Nephron progenitor cell (in vitro differentiated cells): Measurements from ENCODE around the gene FAM221B.
A peak's percentile ranks its signal among the peaks of the same experiment; 100 is the strongest.

Source experiments
- DNase-seq: peaks from one replicate; pipeline ENCODE4 v3.0.0; 2021
- H3K27ac Mint-ChIP-seq: 2 replicates; pipeline ENCODE4 v1.8.0; 2021; ENCODE audit warnings: mild to moderate bottlenecking, moderate library complexity, mixed read lengths
- H3K27me3 Mint-ChIP-seq: 2 replicates; pipeline ENCODE4 v1.8.0; 2021; ENCODE audit warnings: mild to moderate bottlenecking, low read depth, mixed read lengths; ENCODE audit not compliant: poor library complexity
- H3K36me3 Mint-ChIP-seq: 2 replicates; pipeline ENCODE4 v1.8.0; 2021; ENCODE audit warnings: low read depth, mixed read lengths
- H3K4me1 Mint-ChIP-seq: 2 replicates; pipeline ENCODE4 v1.8.0; 2021; ENCODE audit warnings: mixed read lengths
- H3K4me3 Mint-ChIP-seq: 2 replicates; pipeline ENCODE4 v1.8.0; 2021; ENCODE audit warnings: mild to moderate bottlenecking, moderate library complexity, mixed read lengths
- H3K9me3 Mint-ChIP-seq: 2 replicates; pipeline ENCODE4 v1.8.0; 2021; ENCODE audit warnings: mild to moderate bottlenecking, moderate library complexity, mixed read lengths
- TF ChIP-seq, protein P1 (sequence below): fragments of 200-600 bp; sonication (generic); IDR thresholded peaks from 2 replicates; pipeline ENCODE4 v1.5.0; 2021; ENCODE audit warnings: antibody characterized with exemption

Gene FAM221B

DNA sequence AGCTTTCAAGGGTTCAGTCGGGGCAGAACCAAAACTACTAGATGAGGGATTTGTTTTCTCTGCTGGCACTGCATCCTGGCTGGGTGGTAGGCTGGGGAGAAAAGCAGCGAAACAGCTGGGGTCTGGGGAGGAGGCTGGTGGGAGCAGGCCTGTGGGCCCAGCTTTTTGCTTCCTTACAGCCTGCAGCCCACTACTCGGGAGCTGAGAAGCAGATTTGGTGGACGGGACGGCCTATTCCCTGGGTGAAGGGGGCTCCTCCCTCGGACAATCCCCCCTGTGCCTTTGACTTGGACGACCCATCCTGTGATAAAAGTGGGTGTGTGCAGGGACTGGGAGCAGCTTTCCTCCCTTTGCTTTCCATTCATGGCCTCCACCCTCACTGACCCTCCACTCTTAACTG lies 28.0 kb downstream of the FAM221B start:
- DNase-seq = no peak
- H3K27me3 Mint-ChIP-seq = no peaks in the 10 kb centered on the region
- TF ChIP-seq, protein P1, sequence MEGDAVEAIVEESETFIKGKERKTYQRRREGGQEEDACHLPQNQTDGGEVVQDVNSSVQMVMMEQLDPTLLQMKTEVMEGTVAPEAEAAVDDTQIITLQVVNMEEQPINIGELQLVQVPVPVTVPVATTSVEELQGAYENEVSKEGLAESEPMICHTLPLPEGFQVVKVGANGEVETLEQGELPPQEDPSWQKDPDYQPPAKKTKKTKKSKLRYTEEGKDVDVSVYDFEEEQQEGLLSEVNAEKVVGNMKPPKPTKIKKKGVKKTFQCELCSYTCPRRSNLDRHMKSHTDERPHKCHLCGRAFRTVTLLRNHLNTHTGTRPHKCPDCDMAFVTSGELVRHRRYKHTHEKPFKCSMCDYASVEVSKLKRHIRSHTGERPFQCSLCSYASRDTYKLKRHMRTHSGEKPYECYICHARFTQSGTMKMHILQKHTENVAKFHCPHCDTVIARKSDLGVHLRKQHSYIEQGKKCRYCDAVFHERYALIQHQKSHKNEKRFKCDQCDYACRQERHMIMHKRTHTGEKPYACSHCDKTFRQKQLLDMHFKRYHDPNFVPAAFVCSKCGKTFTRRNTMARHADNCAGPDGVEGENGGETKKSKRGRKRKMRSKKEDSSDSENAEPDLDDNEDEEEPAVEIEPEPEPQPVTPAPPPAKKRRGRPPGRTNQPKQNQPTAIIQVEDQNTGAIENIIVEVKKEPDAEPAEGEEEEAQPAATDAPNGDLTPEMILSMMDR = no peak
- H3K36me3 Mint-ChIP-seq = peaks cover 39% of the 10 kb centered on the region
- H3K9me3 Mint-ChIP-seq = no peaks in the 10 kb centered on the region
- H3K4me3 Mint-ChIP-seq = no peak overlapping the region
- no peak overlapping the region for H3K27ac Mint-ChIP-seq
- H3K4me1 Mint-ChIP-seq = peaks cover 33% of the 10 kb centered on the region

DNA sequence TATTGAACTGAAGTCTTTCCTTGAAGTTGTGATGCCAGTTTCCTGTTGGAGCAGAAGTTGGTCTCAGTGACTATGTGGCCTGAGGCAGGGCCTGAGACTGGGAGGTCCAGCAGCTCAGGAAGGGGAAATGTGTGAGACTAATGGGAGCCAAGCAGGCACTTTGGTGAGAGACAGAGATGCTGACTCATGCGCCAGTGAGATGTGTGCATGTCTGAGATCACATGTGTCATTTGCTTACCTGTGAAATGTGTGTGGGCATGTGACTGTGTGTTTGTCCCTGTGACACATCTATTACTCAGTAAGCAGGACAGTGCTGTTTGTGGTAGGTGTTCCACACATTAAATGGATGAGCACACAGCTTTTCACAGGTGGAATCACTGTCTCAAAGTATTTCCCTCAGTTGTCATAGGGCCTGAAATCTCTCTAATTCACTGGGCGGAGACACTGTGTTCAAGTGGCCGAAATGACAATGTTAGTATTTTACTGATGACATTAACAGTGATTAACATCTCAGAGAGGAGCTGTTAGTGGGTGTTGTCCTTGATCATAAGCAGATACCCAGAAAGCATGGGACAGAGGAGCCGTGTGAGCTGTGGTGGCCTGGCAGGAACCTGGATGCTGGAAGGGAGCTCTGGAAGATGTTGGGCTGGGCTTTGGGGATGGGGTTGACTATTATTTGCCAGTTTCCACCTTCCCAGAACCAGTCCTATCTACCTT lies 29.7 kb downstream of the FAM221B start:
- Mint-ChIP-seq H3K36me3 (peaks cover 32% of the 10 kb centered on the region), H3K4me1 (peaks cover 48% of the 10 kb centered on the region), H3K27ac (no peak overlapping the region), H3K4me3 (no peak overlapping the region), H3K27me3 (no peaks in the 10 kb centered on the region), H3K9me3 (no peaks in the 10 kb centered on the region)
- no peak for DNase-seq
- TF ChIP-seq, protein P1 = no peak

DNA sequence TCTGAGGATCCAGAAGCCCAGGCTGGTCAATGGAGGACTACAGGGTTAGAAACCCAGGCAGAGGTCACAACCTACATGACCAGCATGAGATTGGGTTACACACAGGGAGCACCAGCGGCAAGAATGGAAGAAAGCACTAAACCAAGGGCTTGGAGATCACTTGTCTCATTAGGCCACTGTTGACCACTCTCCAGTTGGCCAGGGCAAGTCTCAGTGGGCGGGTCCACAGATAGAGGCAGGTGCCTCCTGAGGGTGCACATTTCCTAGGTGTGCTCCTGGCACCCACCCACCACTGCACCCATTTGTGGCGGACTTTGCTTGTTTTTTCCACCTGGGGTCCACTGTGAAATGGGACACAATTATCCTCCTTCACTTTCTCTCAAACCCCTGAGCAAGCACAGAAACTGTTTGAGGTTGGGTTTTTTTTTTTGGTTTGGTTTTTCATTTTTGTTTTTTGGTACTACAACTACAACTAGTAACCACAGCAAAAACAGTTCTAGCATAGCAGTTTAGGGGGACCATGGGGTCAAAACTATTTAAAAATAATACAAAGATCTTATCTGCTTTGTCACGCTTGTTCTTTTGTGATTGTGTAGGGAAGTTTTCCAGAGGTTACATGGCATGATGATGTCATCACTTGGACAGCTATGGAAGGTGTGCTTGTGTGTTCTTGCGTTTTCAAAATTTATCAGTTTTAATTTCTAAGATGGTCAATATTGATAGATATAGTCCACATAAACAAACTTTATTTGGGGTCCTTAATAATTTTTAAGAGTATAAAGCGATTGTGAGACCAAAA lies 31.0 kb downstream of the FAM221B start:
- peaks cover 61% of the 10 kb centered on the region for H3K4me1 Mint-ChIP-seq
- peaks cover 23% of the 10 kb centered on the region for H3K36me3 Mint-ChIP-seq
- H3K4me3 Mint-ChIP-seq = no peak overlapping the region
- TF ChIP-seq, protein P1 = no peak
- no peaks in the 10 kb centered on the region for H3K9me3 Mint-ChIP-seq
- H3K27ac Mint-ChIP-seq = no peak overlapping the region
- no peak for DNase-seq
- no peaks in the 10 kb centered on the region for H3K27me3 Mint-ChIP-seq

DNA sequence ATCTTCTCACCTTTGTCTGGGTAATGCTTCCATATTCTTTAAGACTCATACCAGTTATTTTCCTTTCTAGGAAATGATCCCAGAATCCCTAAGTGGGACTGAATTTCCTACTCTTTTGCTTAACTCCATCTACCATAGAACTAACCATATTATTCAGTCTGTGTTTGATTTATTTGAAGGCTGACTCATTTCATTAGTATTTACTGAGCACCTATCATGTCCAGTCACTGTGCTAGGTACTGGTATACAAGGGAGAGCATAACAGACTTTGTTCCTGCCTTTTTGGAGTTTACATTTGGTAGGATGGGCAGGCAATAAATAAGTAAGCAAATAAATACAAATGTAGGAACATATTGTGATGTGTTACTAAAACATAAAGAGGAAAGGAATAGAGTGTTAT lies 32.8 kb downstream of the FAM221B start:
- H3K4me3 Mint-ChIP-seq = no peak overlapping the region

DNA sequence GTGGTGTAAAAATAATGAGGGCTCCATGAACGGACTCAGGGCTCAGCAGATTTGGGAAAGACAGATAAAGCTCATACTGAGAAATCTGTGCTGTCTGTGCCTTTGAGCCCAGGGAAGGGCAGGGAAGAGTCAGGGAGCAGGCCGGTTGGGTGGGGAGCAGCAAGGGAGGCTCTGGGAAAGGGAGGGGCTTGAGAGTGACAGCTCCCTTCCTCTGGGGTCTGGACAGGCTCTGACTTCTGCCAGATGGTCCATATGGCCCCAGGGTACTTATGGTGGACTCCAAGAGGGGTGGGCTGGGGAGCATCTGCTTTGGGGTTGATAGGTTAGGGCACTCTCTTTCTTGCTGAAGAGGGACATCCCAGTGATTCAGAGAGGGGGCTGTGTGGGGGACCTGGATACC lies 35.1 kb downstream of the FAM221B start:
- Mint-ChIP-seq H3K27ac (no peak overlapping the region), H3K27me3 (peaks cover 4% of the 10 kb centered on the region), H3K36me3 (no peaks in the 10 kb centered on the region), H3K4me1 (peaks cover 63% of the 10 kb centered on the region), H3K4me3 (peak overlapping the region; percentile 54), H3K9me3 (no peaks in the 10 kb centered on the region)
- no peak for DNase-seq
- TF ChIP-seq, protein P1 = no peak

More for the DNA sequence above, 32.8 kb downstream of the FAM221B start:
- H3K4me1 Mint-ChIP-seq = peaks cover 57% of the 10 kb centered on the region
- peaks cover 8% of the 10 kb centered on the region for H3K36me3 Mint-ChIP-seq
- H3K27ac Mint-ChIP-seq = no peak overlapping the region
- H3K27me3 Mint-ChIP-seq = peaks cover under 1% of the 10 kb centered on the region
- TF ChIP-seq, protein P1 = no peak
- no peak for DNase-seq
- H3K9me3 Mint-ChIP-seq = no peaks in the 10 kb centered on the region
